Neural cell (in vitro differentiated cells): ENCODE measurements around the gene PARD3B. TPM values are rescaled to one million over a fixed set of nuclear protein-coding genes. Genes with fewer than 3 reads are reported as not detected.

Experiments used
- H2AFZ ChIP-seq: fragments of 200-600, 300-800 bp; sonication (generic), shearing (Covaris generic); 2 replicates; pipeline ENCODE4 v1.6.0; 2014; ENCODE audit warnings: low read depth, mild to moderate bottlenecking, antibody characterized with exemption, low read length, moderate library complexity
- H3F3A ChIP-seq: fragments of 200-600 bp; shearing (Covaris generic); 2 replicates; pipeline ENCODE4 v1.6.1; 2016; ENCODE audit warnings: mild to moderate bottlenecking, moderate library complexity, mixed read lengths, antibody characterized with exemption, low read length; ENCODE audit not compliant: insufficient read depth, poor library complexity, severe bottlenecking
- H3K27ac ChIP-seq: fragments of 200-600, 300-800 bp; sonication (generic), shearing (Covaris generic); 2 replicates; pipeline ENCODE4 v1.5.1; 2014; ENCODE audit warnings: mild to moderate bottlenecking, low read length, moderate library complexity
- H3K27me3 ChIP-seq: fragments of 300-800, 200-600 bp; sonication (generic), shearing (Covaris generic); 2 replicates; pipeline ENCODE4 v1.6.0; 2014; ENCODE audit warnings: mild to moderate bottlenecking, low read depth, low read length, moderate library complexity; ENCODE audit not compliant: insufficient read depth
- H3K36me3 ChIP-seq: fragments of 300-800, 200-600 bp; sonication (generic), shearing (Covaris generic); 2 replicates; pipeline ENCODE4 v1.5.1; 2014; ENCODE audit warnings: mild to moderate bottlenecking, antibody characterized with exemption, low read length, moderate library complexity; ENCODE audit not compliant: insufficient read depth
- H3K4me2 ChIP-seq: fragments of 300-800, 200-600 bp; sonication (generic), shearing (Covaris generic); 2 replicates; pipeline ENCODE4 v1.6.0; 2014; ENCODE audit warnings: mild to moderate bottlenecking, low read length
- H3K4me3 ChIP-seq: fragments of 300-800, 200-600 bp; sonication (generic), shearing (Covaris generic); 2 replicates; pipeline ENCODE4 v1.5.1; 2014; ENCODE audit warnings: mild to moderate bottlenecking, low read length, moderate library complexity
- H3K79me2 ChIP-seq: fragments of 200-600 bp; shearing (Covaris generic); replicated peaks from 2 replicates; pipeline ENCODE4 v1.6.0; 2014; ENCODE audit warnings: mild to moderate bottlenecking, low read length, moderate library complexity; ENCODE audit not compliant: insufficient read depth
- H3K9ac ChIP-seq: fragments of 300-800, 200-600 bp; sonication (generic), shearing (Covaris generic); 2 replicates; pipeline ENCODE4 v1.6.1; 2016; ENCODE audit warnings: mild to moderate bottlenecking, low read length, mixed read lengths
- H3K9me2 ChIP-seq: fragments of 200-600 bp; shearing (Covaris generic); 2 replicates; pipeline ENCODE4 v1.6.1; 2016; ENCODE audit warnings: mild to moderate bottlenecking, low read length, mixed read lengths; ENCODE audit not compliant: insufficient read depth
- H3K9me3 ChIP-seq: fragments of 200-600, 300-800 bp; sonication (generic), shearing (Covaris generic); 2 replicates; pipeline ENCODE4 v1.6.1; 2016; ENCODE audit warnings: mild to moderate bottlenecking, mixed run types, low read length, moderate library complexity, mixed read lengths
- H4K20me1 ChIP-seq: fragments of 200-600 bp; shearing (Covaris generic); 2 replicates; pipeline ENCODE4 v1.6.1; 2016; ENCODE audit warnings: mild to moderate bottlenecking, mixed run types; ENCODE audit not compliant: insufficient read depth
- EP300 ChIP-seq: fragments of 450-650 bp; conservative IDR thresholded peaks from 2 replicates; pipeline ENCODE4 v1.6.1; 2014; ENCODE audit warnings: antibody characterized with exemption, mild to moderate bottlenecking, moderate library complexity; ENCODE audit not compliant: poor library complexity, severe bottlenecking
- EZH2 ChIP-seq: fragments of 200-600, 300-800 bp; shearing (Covaris generic), sonication (generic); IDR thresholded peaks from 2 replicates; pipeline ENCODE4 v1.6.1; 2014; ENCODE audit warnings: antibody characterized with exemption, low read length, borderline replicate concordance, mild to moderate bottlenecking; ENCODE audit not compliant: insufficient read depth, poor library complexity, severe bottlenecking
- MXI1 ChIP-seq: fragments of 450-650 bp; conservative IDR thresholded peaks from 2 replicates; pipeline ENCODE4 v1.6.1; 2014; ENCODE audit warnings: antibody characterized with exemption, mild to moderate bottlenecking; ENCODE audit not compliant: poor library complexity, severe bottlenecking
- POLR2AphosphoS5 ChIP-seq: IDR thresholded peaks from 2 replicates; pipeline ENCODE4 v1.6.1; 2012
- RAD21 ChIP-seq: fragments of 450-650 bp; conservative IDR thresholded peaks from 2 replicates; pipeline ENCODE4 v1.6.1; 2014; ENCODE audit warnings: antibody characterized with exemption, mild to moderate bottlenecking, moderate library complexity
- SMC3 ChIP-seq: fragments of 450-650 bp; conservative IDR thresholded peaks from 2 replicates; pipeline ENCODE4 v1.6.1; 2014; ENCODE audit warnings: antibody characterized with exemption, mild to moderate bottlenecking, moderate library complexity; ENCODE audit not compliant: poor library complexity
- TAF1 ChIP-seq: IDR thresholded peaks from 2 replicates; pipeline ENCODE4 v1.6.1; 2012; ENCODE audit warnings: low read depth
- polyA plus RNA-seq: library from polyadenylated mRNA; depleted of rRNA; stranded (reverse); fragments of >200 nt; gene quantifications from 2 replicates; pipeline ENCODE4 v1.2.3, GENCODE V29; 2014
- TF ChIP-seq, protein P1 (sequence below): fragments of 450-650 bp; IDR thresholded peaks from 2 replicates; pipeline ENCODE4 v1.5.1; 2014; ENCODE audit warnings: antibody characterized with exemption, mild to moderate bottlenecking, moderate library complexity; ENCODE audit not compliant: poor library complexity, severe bottlenecking
- TF ChIP-seq, protein P2 (sequence below): IDR thresholded peaks from 2 replicates; pipeline ENCODE4 v1.6.1; 2012; ENCODE audit warnings: borderline replicate concordance

PARD3B gene
- polyA plus RNA-seq, 1 donor from 2014 or later = 0.54 TPM

DNA sequence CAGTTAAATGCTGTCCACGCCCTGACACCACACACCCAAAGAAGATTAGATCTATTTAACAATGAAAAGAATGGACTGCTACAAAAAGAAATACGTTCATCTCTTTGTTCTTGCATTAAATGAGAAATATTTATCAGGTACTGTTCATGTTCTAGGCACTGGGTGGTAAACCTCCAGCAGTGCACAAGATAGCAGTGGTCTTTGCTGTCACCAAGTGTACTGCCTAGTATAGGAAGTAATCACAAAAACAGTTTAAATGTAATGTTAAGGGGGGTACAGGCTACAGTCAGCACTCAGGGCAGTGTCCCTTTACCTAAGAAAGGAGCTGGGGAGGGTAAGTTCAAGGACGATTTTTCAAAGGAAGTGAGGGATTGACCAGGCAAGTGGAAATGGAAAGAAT is 443.6 kb downstream of the PARD3B start:
- Histone ChIP-seq H3K27ac (no peak overlapping the region), H3K9me3 (no peaks in the 10 kb centered on the region), H3K4me2 (no peak overlapping the region), H3K36me3 (no peaks in the 10 kb centered on the region), H3K4me3 (no peak overlapping the region), H4K20me1 (no peaks in the 10 kb centered on the region), H3K79me2 (no peaks in the 10 kb centered on the region), H2AFZ (no peak overlapping the region), H3K27me3 (no peaks in the 10 kb centered on the region), H3K9me2 (no peaks in the 10 kb centered on the region), H3K9ac (no peak overlapping the region), H3F3A (no peaks in the 10 kb centered on the region)
- TF ChIP-seq POLR2AphosphoS5 (no peak), TAF1 (no peak), SMC3 (no peak), RAD21 (no peak), EZH2 (no peak), MXI1 (no peak), EP300 (no peak)
- TF ChIP-seq, protein P1, sequence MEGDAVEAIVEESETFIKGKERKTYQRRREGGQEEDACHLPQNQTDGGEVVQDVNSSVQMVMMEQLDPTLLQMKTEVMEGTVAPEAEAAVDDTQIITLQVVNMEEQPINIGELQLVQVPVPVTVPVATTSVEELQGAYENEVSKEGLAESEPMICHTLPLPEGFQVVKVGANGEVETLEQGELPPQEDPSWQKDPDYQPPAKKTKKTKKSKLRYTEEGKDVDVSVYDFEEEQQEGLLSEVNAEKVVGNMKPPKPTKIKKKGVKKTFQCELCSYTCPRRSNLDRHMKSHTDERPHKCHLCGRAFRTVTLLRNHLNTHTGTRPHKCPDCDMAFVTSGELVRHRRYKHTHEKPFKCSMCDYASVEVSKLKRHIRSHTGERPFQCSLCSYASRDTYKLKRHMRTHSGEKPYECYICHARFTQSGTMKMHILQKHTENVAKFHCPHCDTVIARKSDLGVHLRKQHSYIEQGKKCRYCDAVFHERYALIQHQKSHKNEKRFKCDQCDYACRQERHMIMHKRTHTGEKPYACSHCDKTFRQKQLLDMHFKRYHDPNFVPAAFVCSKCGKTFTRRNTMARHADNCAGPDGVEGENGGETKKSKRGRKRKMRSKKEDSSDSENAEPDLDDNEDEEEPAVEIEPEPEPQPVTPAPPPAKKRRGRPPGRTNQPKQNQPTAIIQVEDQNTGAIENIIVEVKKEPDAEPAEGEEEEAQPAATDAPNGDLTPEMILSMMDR = no peak
- TF ChIP-seq, protein P2, sequence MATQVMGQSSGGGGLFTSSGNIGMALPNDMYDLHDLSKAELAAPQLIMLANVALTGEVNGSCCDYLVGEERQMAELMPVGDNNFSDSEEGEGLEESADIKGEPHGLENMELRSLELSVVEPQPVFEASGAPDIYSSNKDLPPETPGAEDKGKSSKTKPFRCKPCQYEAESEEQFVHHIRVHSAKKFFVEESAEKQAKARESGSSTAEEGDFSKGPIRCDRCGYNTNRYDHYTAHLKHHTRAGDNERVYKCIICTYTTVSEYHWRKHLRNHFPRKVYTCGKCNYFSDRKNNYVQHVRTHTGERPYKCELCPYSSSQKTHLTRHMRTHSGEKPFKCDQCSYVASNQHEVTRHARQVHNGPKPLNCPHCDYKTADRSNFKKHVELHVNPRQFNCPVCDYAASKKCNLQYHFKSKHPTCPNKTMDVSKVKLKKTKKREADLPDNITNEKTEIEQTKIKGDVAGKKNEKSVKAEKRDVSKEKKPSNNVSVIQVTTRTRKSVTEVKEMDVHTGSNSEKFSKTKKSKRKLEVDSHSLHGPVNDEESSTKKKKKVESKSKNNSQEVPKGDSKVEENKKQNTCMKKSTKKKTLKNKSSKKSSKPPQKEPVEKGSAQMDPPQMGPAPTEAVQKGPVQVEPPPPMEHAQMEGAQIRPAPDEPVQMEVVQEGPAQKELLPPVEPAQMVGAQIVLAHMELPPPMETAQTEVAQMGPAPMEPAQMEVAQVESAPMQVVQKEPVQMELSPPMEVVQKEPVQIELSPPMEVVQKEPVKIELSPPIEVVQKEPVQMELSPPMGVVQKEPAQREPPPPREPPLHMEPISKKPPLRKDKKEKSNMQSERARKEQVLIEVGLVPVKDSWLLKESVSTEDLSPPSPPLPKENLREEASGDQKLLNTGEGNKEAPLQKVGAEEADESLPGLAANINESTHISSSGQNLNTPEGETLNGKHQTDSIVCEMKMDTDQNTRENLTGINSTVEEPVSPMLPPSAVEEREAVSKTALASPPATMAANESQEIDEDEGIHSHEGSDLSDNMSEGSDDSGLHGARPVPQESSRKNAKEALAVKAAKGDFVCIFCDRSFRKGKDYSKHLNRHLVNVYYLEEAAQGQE = no peak

DNA sequence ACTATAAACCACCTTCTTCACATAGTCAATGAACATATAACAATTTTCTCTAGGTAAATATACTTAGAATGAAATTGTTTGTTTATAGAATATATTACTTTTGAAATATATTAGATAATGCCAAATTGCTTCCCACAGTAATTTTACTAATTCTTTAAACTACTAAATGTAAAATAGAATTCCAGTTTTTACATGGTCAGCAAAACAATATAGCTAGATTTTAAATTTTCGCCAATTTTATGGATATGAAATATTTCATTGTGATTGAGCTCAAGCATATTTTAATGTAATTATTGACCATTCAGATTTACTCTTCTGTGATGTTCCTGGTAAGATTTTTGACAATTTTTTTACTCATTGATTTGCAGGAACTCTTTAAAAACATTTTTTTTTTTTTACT is 444.6 kb downstream of the PARD3B start:
- Histone ChIP-seq H3K36me3 (no peaks in the 10 kb centered on the region), H3K9me2 (no peaks in the 10 kb centered on the region), H3K79me2 (no peaks in the 10 kb centered on the region), H4K20me1 (no peaks in the 10 kb centered on the region), H3K27me3 (no peaks in the 10 kb centered on the region), H3K9me3 (no peaks in the 10 kb centered on the region), H2AFZ (no peak overlapping the region), H3K27ac (no peak overlapping the region), H3K9ac (no peak overlapping the region), H3K4me2 (no peak overlapping the region), H3K4me3 (no peak overlapping the region), H3F3A (no peaks in the 10 kb centered on the region)
- TF ChIP-seq POLR2AphosphoS5 (no peak), TAF1 (no peak), MXI1 (no peak), RAD21 (no peak), EZH2 (no peak), SMC3 (no peak), EP300 (no peak)
- TF ChIP-seq, protein P2 = no peak
- TF ChIP-seq, protein P1 = no peak
